Fibroblast of lung (primary cell): ENCODE measurements around the gene RGS7. TPM values are rescaled to one million over a fixed set of nuclear protein-coding genes. Genes with fewer than 3 reads are reported as not detected.
"Not testable (repeated sequence)": the region's sequence is repeated elsewhere in the genome, so short reads cannot be mapped to it uniquely, and the experiment has no call there.

ENCODE experiments used
- DNase-seq, 2 donors: peaks; one replicate each; pipeline versions ENCODE4 v3.0.0 to v3.0.0-alpha.2; 2010; ENCODE audit warnings: low read depth in 2 of 2
- H2AFZ ChIP-seq: 2 replicates; pipeline ENCODE4 v1.5.1; 2012; ENCODE audit warnings: low read length, control low read depth, inconsistent platforms
- H3K27ac ChIP-seq: 2 replicates; pipeline ENCODE4 v1.5.1; 2011; ENCODE audit warnings: low read length, control low read depth; ENCODE audit not compliant: insufficient read depth
- H3K27me3 ChIP-seq: 2 replicates; pipeline ENCODE4 v1.5.1; 2011; ENCODE audit warnings: mild to moderate bottlenecking, low read length; ENCODE audit not compliant: control insufficient read depth, insufficient read depth
- H3K36me3 ChIP-seq: 2 replicates; pipeline ENCODE4 v1.5.1; 2011; ENCODE audit warnings: low read length; ENCODE audit not compliant: control insufficient read depth, insufficient read depth
- H3K4me1 ChIP-seq: 2 replicates; pipeline ENCODE4 v1.5.1; 2011; ENCODE audit warnings: low read length; ENCODE audit not compliant: control insufficient read depth, insufficient read depth; ENCODE audit errors: extremely low read depth
- H3K4me2 ChIP-seq: 2 replicates; pipeline ENCODE4 v1.5.1; 2011; ENCODE audit warnings: low read length, control low read depth; ENCODE audit not compliant: insufficient read depth; ENCODE audit errors: extremely low read depth
- H3K4me3 ChIP-seq, 4 experiments: fragments of 200-600 bp in 1 of 4; sonication (generic) in 1 of 4; replicated peaks in 1 of 4; 2 replicates each; pipeline ENCODE4 v1.5.1; 2011 to 2016; ENCODE audit warnings: low read length in 4 of 4, low read depth in 3 of 4, mild to moderate bottlenecking in 3 of 4, control low read depth in 2 of 4, inconsistent platforms in 1 of 4, mixed read lengths in 1 of 4; ENCODE audit not compliant: insufficient read depth in 1 of 4; ENCODE audit errors: control extremely low read depth in 1 of 4
- H3K79me2 ChIP-seq: 2 replicates; pipeline ENCODE4 v1.5.1; 2012; ENCODE audit warnings: mild to moderate bottlenecking, low read length, inconsistent platforms; ENCODE audit not compliant: control insufficient read depth, insufficient read depth
- H3K9ac ChIP-seq: 2 replicates; pipeline ENCODE4 v1.5.1; 2011; ENCODE audit warnings: mild to moderate bottlenecking, low read length, control low read depth; ENCODE audit not compliant: insufficient read depth
- H3K9me3 ChIP-seq: 2 replicates; pipeline ENCODE4 v1.5.1; 2012; ENCODE audit warnings: low read depth, low read length; ENCODE audit not compliant: control insufficient read depth, insufficient read depth
- H4K20me1 ChIP-seq: 2 replicates; pipeline ENCODE4 v1.5.1; 2011; ENCODE audit warnings: low read length; ENCODE audit not compliant: control insufficient read depth, insufficient read depth; ENCODE audit errors: extremely low read depth
- EZH2 ChIP-seq: IDR thresholded peaks from 2 replicates; pipeline ENCODE4 v1.5.1; 2012; ENCODE audit warnings: low read length, control low read depth, mild to moderate bottlenecking; ENCODE audit errors: missing control alignments
- polyA plus RNA-seq, 2 donors: library from polyadenylated mRNA; depleted of rRNA in 1 of 2; stranded (reverse) in 1 of 2; unstranded in 1 of 2; fragments of >200 nt; gene quantifications; 2 replicates each; pipeline ENCODE4 v1.2.1, GENCODE V29; 2011 to 2012; ENCODE audit warnings: missing spikeins in 1 of 2
- total RNA-seq: library from RNA; depleted of rRNA; stranded (reverse); fragments of >200 nt; gene quantifications from 2 replicates; pipeline ENCODE4 v1.2.1, GENCODE V29; 2014
- TF ChIP-seq, protein P1 (sequence below), 2 donors: IDR thresholded peaks in 1 of 2; conservative IDR thresholded peaks in 1 of 2; 1 replicate in 1 of 2; 2 replicates in 1 of 2; pipeline ENCODE4 v1.5.1; 2011 to 2012; ENCODE audit warnings: low read length in 2 of 2, control low read depth in 1 of 2, inconsistent platforms in 1 of 2, low read depth in 1 of 2, mild to moderate bottlenecking in 1 of 2

The RGS7 gene
- total and polyA plus RNA-seq, 2 donors (not counting 1 experiment from before 2014, with no cell fraction given), result 3.6 to 4.2 TPM

DNA sequence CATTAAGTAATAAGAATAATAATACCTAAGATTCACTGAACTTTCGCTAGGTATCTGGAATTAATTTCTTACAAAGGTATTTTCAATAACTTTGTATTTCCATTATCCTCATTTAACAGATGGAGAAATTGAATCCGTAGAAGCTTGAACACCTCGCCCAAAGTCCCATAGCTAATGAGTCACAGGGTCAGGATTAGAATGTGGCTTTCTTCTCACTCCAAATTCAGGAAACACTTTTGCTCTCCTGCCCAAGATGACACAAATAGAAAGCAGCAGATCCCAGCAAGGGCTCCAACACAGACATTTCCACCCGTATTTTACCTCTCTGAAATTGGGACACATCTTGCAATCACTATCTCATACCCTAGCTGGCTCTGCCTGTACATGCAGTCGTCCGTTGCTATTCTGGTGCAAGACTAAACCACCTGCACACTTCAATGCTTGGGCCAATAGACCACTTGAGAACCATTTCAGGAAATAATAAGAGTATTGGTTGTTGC is 619.2 kb downstream of the RGS7 start:
- no peaks in the 10 kb centered on the region for H3K9me3 ChIP-seq
- H3K36me3 ChIP-seq, result no peaks in the 10 kb centered on the region
- H4K20me1 ChIP-seq, result no peaks in the 10 kb centered on the region
- H3K4me2 ChIP-seq, result no peak overlapping the region
- H3K27me3 ChIP-seq, result no peaks in the 10 kb centered on the region
- TF ChIP-seq, protein P1, sequence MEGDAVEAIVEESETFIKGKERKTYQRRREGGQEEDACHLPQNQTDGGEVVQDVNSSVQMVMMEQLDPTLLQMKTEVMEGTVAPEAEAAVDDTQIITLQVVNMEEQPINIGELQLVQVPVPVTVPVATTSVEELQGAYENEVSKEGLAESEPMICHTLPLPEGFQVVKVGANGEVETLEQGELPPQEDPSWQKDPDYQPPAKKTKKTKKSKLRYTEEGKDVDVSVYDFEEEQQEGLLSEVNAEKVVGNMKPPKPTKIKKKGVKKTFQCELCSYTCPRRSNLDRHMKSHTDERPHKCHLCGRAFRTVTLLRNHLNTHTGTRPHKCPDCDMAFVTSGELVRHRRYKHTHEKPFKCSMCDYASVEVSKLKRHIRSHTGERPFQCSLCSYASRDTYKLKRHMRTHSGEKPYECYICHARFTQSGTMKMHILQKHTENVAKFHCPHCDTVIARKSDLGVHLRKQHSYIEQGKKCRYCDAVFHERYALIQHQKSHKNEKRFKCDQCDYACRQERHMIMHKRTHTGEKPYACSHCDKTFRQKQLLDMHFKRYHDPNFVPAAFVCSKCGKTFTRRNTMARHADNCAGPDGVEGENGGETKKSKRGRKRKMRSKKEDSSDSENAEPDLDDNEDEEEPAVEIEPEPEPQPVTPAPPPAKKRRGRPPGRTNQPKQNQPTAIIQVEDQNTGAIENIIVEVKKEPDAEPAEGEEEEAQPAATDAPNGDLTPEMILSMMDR (conservative IDR thresholded peaks at IDR 0.05 in 1 of 2, IDR thresholded peaks at IDR 0.05 in 1 of 2; ENCODE audit: low read depth in 1 of 2, low read length in 2 of 2), result no peak
- no peak for TF ChIP-seq EZH2
- H3K4me3 ChIP-seq, result no peak overlapping the region
- H2AFZ ChIP-seq, result no peak overlapping the region
- H3K9ac ChIP-seq, result no peak overlapping the region
- no peaks in the 10 kb centered on the region for H3K4me1 ChIP-seq
- H3K27ac ChIP-seq, result no peak overlapping the region
- no peaks in the 10 kb centered on the region for H3K79me2 ChIP-seq
- DNase-seq, result peak in 1 of 2 donors; percentile 40

DNA sequence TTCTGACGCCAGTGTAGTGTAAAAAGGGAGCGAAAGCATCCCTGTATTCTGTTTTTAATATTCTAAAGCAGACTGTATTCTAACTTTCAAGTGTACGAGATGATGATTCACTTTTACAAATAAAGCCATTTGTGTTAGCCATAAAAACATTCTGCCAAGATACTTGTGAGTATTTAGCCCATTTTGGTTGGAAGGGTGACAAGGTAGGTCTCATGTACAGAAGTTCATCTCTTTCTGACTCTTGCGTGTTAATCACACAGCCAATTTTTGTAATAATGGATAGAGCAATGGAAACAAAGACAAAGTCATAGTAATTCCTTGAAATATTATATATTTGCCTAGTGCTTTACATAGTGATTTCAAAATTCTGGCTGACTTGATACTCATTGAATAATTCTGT is 619.7 kb downstream of the RGS7 start:
- H3K9me3 ChIP-seq, result no peaks in the 10 kb centered on the region
- TF ChIP-seq, protein P1 (conservative IDR thresholded peaks at IDR 0.05 in 1 of 2, IDR thresholded peaks at IDR 0.05 in 1 of 2; ENCODE audit: low read depth in 1 of 2, low read length in 2 of 2), result no peak
- TF ChIP-seq EZH2, result no peak
- H3K9ac ChIP-seq, result no peak overlapping the region
- H2AFZ ChIP-seq, result no peak overlapping the region
- H3K27me3 ChIP-seq, result no peaks in the 10 kb centered on the region
- no peaks in the 10 kb centered on the region for H3K79me2 ChIP-seq
- no peaks in the 10 kb centered on the region for H3K36me3 ChIP-seq
- no peak overlapping the region for H3K27ac ChIP-seq
- no peaks in the 10 kb centered on the region for H3K4me1 ChIP-seq
- H3K4me3 ChIP-seq, result no peak overlapping the region
- peak in 1 of 2 donors; percentile 64 for DNase-seq
- H4K20me1 ChIP-seq, result no peaks in the 10 kb centered on the region
- H3K4me2 ChIP-seq, result no peak overlapping the region

DNA sequence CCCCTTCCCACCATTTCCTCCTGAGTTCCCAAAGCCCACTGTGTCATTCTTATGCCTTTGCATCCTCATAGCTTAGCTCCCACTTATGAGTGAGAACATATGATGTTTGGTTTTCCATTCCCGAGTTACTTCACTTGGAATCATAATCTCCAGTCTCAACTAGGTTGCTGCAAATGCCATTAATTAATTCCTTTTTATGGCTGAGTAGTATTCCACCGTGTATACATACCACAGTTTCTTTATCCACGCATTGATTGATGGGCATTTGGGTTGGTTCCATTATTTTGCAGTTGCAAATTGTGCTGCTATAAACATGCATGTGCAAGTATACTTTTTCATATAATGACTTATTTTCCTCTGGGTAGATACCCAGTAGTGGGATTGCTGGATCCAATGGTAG is 622.3 kb downstream of the RGS7 start:
- H2AFZ ChIP-seq, result not testable (repeated sequence)

More for the DNA sequence above, 622.3 kb downstream of the RGS7 start:
- not testable (repeated sequence) for H3K9ac ChIP-seq, H3K79me2 ChIP-seq, H3K4me2 ChIP-seq, DNase-seq, H3K27ac ChIP-seq, H3K4me1 ChIP-seq, H4K20me1 ChIP-seq, H3K4me3 ChIP-seq, H3K36me3 ChIP-seq, H3K27me3 ChIP-seq, H3K9me3 ChIP-seq
